Dendritic cell treated with granulocyte-macrophage colony-stimulating factor and Interleukin-4, amounts not matched to agents 40 ng/mL and 50 ng/mL, for 4 days (primary cell): ENCODE data around the gene FOXL3.

Experiments used
- H3K27ac Mint-ChIP-seq: one replicate; pipeline ENCODE4 v1.8.0; 2022; ENCODE audit warnings: mild to moderate bottlenecking, mixed read lengths
- H3K27me3 Mint-ChIP-seq: one replicate; pipeline ENCODE4 v1.8.0; 2022; ENCODE audit warnings: mild to moderate bottlenecking, mixed read lengths
- H3K36me3 Mint-ChIP-seq: one replicate; pipeline ENCODE4 v1.8.0; 2022; ENCODE audit warnings: low read depth, mixed read lengths
- H3K4me1 Mint-ChIP-seq: one replicate; pipeline ENCODE4 v1.8.0; 2022; ENCODE audit warnings: low read depth, mixed read lengths
- H3K4me3 Mint-ChIP-seq: one replicate; pipeline ENCODE4 v1.8.0; 2022; ENCODE audit warnings: mild to moderate bottlenecking, moderate library complexity, mixed read lengths
- H3K9me3 Mint-ChIP-seq: one replicate; pipeline ENCODE4 v1.8.0; 2022; ENCODE audit warnings: mixed read lengths
- intact Hi-C: fragments of 100-400 bp; cut with micrococcal nuclease; formaldehyde crosslinking; loops from one replicate; pipeline ENCODE4 v1.15.0; 2022

FOXL3 gene

DNA sequence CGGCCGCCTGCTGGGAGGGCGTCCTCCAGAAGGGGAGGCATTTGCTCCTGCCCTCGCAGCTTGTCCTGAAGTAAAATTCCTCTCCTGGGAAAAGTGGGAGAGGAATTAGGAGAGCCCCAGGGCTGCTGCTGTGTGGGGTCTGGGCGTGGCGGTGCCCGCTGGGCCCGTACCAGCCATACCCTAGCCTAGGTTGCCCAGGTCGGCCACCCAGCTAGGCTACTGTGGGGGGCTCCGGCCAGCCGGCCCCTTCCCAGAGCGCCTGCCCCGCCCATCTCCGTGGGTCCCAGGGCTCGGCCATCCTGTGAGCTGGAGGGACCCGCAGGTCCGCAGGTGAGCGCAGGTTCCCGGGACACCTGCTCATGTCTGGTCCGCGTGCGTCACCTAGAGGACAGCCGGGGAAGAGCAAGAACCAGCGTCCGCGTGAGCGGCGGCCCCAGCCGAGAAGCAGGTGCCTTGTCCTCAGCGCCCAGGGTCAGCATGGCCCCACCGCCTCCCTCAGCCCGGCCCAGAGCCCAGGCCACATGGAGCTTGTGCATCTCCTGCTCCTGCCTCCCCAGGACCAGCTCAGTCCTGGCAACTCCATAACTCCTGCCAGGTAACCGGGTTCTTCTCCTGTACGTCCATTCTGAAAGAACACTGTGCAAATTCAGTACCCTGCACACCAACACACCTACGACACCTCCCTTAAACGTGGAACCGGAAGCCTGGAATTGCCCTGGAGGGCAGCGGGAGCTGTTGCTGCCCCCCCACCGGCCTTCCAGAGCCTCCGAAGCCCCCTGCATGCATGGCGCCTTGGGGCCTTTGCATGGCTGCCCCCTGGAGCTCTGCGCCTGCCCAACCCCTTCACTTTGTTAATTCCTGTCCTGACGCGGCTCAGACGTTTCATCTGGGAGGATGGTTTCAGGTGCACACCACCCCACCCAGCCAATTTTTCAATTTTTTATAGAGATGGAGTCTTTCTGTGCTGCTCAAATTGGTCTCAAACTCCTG lies 22.8 kb upstream of the FOXL3 start:
- Mint-ChIP-seq H3K4me1 (peaks cover 16% of the 10 kb centered on the region), H3K9me3 (peaks cover 19% of the 10 kb centered on the region), H3K4me3 (no peak overlapping the region), H3K27ac (no peak overlapping the region), H3K36me3 (peaks cover 7% of the 10 kb centered on the region), H3K27me3 (peaks cover 10% of the 10 kb centered on the region)
- intact Hi-C loops = no loop called here

DNA sequence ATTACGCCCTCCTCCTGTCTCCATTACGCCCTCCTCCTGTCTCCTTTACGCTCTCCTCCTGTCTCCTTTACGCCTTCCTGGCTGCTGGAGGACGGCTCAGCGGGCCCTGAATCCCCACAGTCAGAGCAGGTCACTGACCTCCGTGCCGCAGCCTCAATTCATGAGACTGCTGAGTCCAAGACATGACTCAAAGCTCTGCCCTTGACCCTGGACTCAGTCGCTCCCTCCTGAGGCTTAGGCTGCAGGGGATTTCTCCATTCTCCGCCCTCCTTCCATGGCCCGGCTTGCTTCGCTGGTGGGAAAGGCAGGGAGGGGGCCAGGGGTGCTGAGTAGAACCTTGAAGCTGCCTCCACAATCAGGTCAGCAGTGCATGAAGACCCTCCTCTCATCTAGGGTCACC lies 21.0 kb upstream of the FOXL3 start:
- Mint-ChIP-seq H3K4me3 (no peak overlapping the region), H3K27me3 (peaks cover 10% of the 10 kb centered on the region), H3K27ac (no peak overlapping the region)

DNA sequence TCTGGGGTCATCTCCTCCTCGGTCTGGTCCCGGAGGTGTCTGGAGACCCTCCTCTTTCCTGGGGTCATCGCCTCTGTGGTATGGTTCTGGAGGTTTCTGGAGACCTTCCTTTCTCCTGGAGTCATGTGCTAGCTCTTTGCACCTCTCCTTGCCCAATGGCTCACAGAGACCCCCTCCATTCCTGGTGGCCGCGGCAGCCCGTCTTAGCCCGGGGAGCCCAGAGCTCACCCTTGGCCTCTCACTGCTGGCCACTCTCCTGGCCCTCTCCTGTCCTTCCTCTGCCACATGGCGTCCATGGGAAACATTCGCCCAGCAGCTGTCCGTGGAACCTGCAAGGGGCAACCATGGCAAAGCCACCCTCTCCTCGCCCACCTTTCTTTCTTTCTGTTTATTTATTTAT lies 20.2 kb upstream of the FOXL3 start:
- intact Hi-C loops = no loop called here
- Mint-ChIP-seq H3K9me3 (peaks cover 30% of the 10 kb centered on the region), H3K4me1 (peaks cover 2% of the 10 kb centered on the region)

More for the DNA sequence above, 21.0 kb upstream of the FOXL3 start:
- Mint-ChIP-seq H3K36me3 (no peaks in the 10 kb centered on the region), H3K9me3 (peaks cover 30% of the 10 kb centered on the region), H3K4me1 (peaks cover 9% of the 10 kb centered on the region)
- intact Hi-C loops = no loop called here

DNA sequence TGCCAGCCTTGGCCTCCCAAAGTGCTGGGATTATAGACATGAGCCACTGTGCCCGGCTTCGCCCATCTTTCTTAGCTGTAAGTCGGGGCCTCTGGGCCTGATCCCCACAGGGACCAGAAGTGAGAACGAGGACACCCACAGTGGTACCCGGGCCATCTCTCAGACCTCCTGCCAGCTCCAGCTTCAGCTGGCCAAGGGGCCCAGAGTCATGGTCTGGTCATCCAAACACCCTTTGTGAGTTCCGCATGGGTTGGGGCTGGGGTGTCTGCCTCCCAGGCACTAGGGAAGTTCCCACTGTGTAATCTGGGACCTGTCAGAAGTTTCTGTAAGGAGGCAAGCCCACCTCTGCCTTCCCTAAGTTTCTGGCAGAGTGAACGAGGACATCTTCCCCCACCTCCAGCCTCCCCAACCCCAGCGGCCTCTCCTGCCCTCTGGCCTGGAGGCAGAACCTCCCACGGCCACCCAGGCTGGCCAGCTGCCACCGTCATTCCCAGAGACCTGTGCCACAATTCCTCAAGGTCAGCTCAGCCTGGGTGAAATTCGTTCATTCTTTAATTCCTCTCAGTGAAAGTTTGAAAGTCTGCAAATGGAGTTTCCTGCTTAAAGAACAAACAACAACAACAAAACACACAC lies 19.5 kb upstream of the FOXL3 start:
- H3K4me3 Mint-ChIP-seq = no peak overlapping the region
- intact Hi-C loops = no loop called here
- no peak overlapping the region for H3K27ac Mint-ChIP-seq
- no peaks in the 10 kb centered on the region for H3K36me3 Mint-ChIP-seq
- peaks cover 30% of the 10 kb centered on the region for H3K9me3 Mint-ChIP-seq
- H3K4me1 Mint-ChIP-seq = no peaks in the 10 kb centered on the region
- H3K27me3 Mint-ChIP-seq = peaks cover 14% of the 10 kb centered on the region

More for the DNA sequence above, 20.2 kb upstream of the FOXL3 start:
- H3K27me3 Mint-ChIP-seq = peaks cover 14% of the 10 kb centered on the region
- no peak overlapping the region for H3K27ac Mint-ChIP-seq
- H3K4me3 Mint-ChIP-seq = no peak overlapping the region
- no peaks in the 10 kb centered on the region for H3K36me3 Mint-ChIP-seq

DNA sequence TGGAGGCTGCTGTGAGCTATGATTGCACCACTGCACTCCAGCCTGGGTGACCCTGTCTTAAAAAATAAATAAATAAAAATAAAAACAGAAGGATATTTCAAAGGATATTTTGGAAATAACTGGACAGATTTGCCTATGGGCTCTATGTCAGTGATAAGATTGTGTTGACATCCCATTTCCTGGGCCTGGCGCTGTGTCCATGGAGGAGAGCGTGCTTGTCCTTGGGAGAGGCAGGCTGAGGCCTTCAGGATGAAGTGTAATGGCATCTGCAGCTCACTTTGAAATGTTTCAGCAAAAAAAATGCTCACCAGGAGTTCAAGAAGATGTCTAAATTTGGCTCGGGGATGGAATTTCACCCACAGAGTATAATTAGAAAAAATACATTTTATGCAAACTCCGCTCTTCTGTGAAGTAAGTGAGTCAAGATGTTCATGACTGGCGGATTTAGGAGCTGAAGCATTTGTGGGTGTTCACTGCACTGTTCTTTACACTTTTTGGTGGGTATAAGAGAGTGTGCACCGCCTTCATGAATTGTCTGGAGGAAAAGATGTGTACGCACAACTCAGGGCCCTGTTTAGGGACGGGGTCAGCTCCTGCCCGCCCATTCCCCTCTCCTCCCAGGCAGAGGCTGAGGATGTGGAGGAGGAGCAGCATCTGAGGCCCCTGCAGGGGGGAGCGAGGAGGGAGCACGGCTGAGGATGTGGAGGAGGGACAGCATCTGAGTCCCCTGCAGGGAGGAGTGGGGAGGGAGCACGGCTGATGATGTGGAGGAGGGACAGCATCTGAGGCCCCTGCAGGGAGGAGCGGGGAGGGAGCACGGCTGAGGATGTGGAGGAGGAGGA lies 18.5 kb upstream of the FOXL3 start:
- no peak overlapping the region for H3K27ac Mint-ChIP-seq
- H3K9me3 Mint-ChIP-seq = peaks cover 30% of the 10 kb centered on the region
- peaks cover 12% of the 10 kb centered on the region for H3K27me3 Mint-ChIP-seq
- no peaks in the 10 kb centered on the region for H3K4me1 Mint-ChIP-seq
- no peaks in the 10 kb centered on the region for H3K36me3 Mint-ChIP-seq
- H3K4me3 Mint-ChIP-seq = no peak overlapping the region
- intact Hi-C loops = no loop called here

- peaks cover 12% of the 10 kb centered on the region for H3K27me3 Mint-ChIP-seq
- H3K36me3 Mint-ChIP-seq = no peaks in the 10 kb centered on the region
- no peaks in the 10 kb centered on the region for H3K4me1 Mint-ChIP-seq
- intact Hi-C loops = no loop called here
- H3K9me3 Mint-ChIP-seq = peaks cover 30% of the 10 kb centered on the region
- H3K27ac Mint-ChIP-seq = no peak overlapping the region
- H3K4me3 Mint-ChIP-seq = no peak overlapping the region
Observed at GRCh38 chr7:272108-272615, 17.8 kb upstream of the FOXL3 start.

GRCh38 chr7:272631-273030 lies 17.3 kb upstream of the FOXL3 start:
- peaks cover 10% of the 10 kb centered on the region for H3K27me3 Mint-ChIP-seq
- no peak overlapping the region for H3K4me3 Mint-ChIP-seq
- no peaks in the 10 kb centered on the region for H3K36me3 Mint-ChIP-seq
- H3K4me1 Mint-ChIP-seq = no peaks in the 10 kb centered on the region
- H3K9me3 Mint-ChIP-seq = peaks cover 30% of the 10 kb centered on the region
- no peak overlapping the region for H3K27ac Mint-ChIP-seq
- intact Hi-C loops = no loop called here

DNA sequence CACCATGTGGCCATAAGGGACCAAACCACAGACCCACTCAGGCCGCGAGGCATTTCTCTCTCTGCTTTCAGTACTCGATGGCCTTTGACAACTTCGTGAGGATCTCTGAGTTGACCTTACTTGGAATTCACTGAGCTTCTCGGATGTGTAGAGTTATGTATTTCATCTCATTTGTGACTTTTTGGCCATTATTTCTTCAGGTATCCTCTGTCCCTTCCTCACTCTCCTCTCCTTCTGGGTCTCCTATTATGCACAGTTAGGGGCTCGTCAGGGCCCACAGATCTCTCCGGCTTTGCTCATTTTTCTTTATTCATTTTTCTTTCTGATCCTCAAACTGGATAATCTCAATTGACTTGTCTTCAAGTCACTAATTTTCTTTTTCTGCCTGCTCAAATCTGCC lies 16.6 kb upstream of the FOXL3 start:
- no peaks in the 10 kb centered on the region for H3K4me1 Mint-ChIP-seq
- H3K9me3 Mint-ChIP-seq = peaks cover 30% of the 10 kb centered on the region
- H3K36me3 Mint-ChIP-seq = no peaks in the 10 kb centered on the region
- H3K4me3 Mint-ChIP-seq = no peak overlapping the region
- H3K27me3 Mint-ChIP-seq = peaks cover 13% of the 10 kb centered on the region
- intact Hi-C loops = no loop called here
- H3K27ac Mint-ChIP-seq = no peak overlapping the region

DNA sequence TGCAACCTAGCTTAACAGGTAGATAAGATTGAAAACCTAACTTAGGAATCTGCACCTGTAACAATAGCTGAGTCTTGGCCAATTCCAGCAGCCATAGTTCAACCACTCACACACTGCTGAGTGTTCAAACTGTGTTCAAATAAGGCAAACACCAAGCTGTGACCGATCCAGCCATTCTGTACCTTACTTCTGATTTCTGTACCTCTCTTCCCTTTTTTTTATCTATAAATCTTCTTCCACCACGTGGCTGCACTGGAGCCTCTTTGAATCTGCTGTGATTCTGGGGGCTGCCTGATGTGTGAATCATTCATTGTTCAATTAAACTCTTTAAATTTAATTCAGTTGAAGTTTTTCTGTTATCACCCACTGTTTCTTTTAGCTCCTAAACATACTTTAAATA lies 15.7 kb upstream of the FOXL3 start:
- Mint-ChIP-seq H3K27me3 (peaks cover 13% of the 10 kb centered on the region), H3K27ac (no peak overlapping the region), H3K4me3 (no peak overlapping the region), H3K9me3 (peaks cover 30% of the 10 kb centered on the region), H3K36me3 (no peaks in the 10 kb centered on the region), H3K4me1 (no peaks in the 10 kb centered on the region)
- intact Hi-C loops = no loop called here

DNA sequence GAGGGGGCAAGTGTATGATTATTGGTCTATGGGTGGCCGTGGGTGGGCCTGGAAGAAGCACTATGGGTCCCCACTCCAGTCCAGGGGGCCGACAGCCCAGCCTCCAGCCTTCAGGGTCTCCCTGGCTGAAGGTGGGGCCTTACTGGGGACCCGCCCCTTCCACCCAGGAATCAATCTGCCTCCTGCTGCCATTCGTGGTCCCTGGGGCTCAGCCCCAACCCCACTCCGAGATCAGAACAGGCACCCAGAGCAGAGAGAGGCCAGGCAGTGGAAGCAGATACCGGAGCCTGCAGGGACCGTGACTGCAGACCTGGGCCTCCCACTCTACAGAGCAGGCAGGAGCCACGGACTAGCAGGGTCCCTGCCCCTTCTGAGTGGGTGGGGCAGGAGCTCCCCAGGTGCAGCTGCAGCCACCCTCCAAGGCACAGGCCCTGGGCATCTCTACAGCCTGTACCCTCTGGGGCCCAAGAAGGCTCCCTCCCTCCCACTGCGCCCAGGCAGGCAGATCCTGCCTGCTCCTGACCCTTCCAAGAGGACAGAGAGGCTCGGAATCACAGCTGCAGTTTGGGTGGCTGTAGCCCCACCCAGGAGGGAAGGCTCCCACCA lies 13.6 kb upstream of the FOXL3 start:
- Mint-ChIP-seq H3K36me3 (no peaks in the 10 kb centered on the region), H3K27ac (no peak overlapping the region), H3K9me3 (peaks cover 30% of the 10 kb centered on the region), H3K4me3 (no peak overlapping the region), H3K4me1 (no peaks in the 10 kb centered on the region), H3K27me3 (peaks cover 9% of the 10 kb centered on the region)
- intact Hi-C loops = no loop called here

- Mint-ChIP-seq H3K4me1 (no peaks in the 10 kb centered on the region), H3K36me3 (no peaks in the 10 kb centered on the region), H3K27me3 (peaks cover 7% of the 10 kb centered on the region), H3K4me3 (no peak overlapping the region), H3K27ac (no peak overlapping the region), H3K9me3 (peaks cover 29% of the 10 kb centered on the region)
- intact Hi-C loops = no loop called here
Observed at GRCh38 chr7:277228-277627, 12.7 kb upstream of the FOXL3 start.

DNA sequence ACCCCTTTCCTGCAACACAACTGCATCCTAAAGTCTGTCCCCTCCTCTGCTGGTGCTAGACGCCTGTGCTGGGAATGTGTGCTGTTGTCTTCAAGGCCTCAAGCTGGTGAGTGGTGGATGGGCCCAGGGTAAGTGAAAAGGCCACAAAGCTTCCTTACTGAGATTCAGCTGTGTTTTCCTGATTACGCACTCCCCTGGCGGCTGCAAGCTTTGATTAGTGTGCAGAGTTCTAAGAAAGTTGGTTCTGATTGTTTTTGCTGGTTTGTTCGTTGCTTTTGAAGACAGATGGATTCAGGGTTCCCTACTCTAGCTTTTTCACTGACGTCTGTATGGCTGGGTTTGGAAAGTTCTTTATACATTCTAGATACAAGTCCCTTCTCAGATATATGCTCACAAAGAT lies 11.9 kb upstream of the FOXL3 start:
- Mint-ChIP-seq H3K36me3 (no peaks in the 10 kb centered on the region), H3K27ac (no peak overlapping the region), H3K27me3 (peaks cover 7% of the 10 kb centered on the region), H3K4me1 (no peaks in the 10 kb centered on the region), H3K9me3 (peaks cover 21% of the 10 kb centered on the region), H3K4me3 (no peak overlapping the region)
- intact Hi-C loops = no loop called here

DNA sequence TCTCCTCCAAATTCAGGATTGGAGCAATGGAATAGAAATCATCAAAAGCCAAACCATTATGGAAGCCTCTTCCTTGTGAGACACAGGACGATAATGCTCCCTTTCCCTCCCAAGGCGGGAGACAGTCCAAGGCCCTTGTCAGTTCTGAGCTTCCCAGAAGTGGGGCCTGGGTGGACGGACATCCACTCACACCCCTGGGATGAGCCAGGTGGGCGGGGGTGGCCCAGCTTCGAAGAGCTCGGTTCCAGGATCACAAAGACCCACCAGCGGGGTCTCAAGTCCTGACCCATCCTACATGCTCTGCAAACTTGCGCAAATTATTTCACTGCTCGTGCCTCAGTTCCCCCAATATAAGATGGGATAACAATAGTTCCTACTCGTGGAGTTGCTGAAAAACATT lies 10.1 kb upstream of the FOXL3 start:
- H3K9me3 Mint-ChIP-seq = peaks cover 3% of the 10 kb centered on the region
- no peaks in the 10 kb centered on the region for H3K36me3 Mint-ChIP-seq
- H3K4me3 Mint-ChIP-seq = no peak overlapping the region
- no peak overlapping the region for H3K27ac Mint-ChIP-seq
- H3K27me3 Mint-ChIP-seq = peaks cover 10% of the 10 kb centered on the region
- intact Hi-C loops = no loop called here
- H3K4me1 Mint-ChIP-seq = no peaks in the 10 kb centered on the region
